WTC11 (cell line): ENCODE results near the gene MICAL2. TPM values are rescaled to one million over a fixed set of nuclear protein-coding genes. Genes with fewer than 3 reads are reported as not detected.

Source experiments
- ATAC-seq: fragments of 200-7000 bp; cut with Tn5 transposase; 2 replicates; pipeline ENCODE4 v1.10.0; 2021; ENCODE audit warnings: mild to moderate bottlenecking, moderate library complexity
- CTCF ChIA-PET: fragments of 300-600 bp; sonication (Branson Sonifier 250); formaldehyde crosslinking; loops from one replicate; lab custom pipeline; 2021; ENCODE audit warnings: antibody characterized with exemption; lab: Charles Lee
- POLR2A ChIA-PET: fragments of 350-600 bp; sonication (Branson Sonifier 250); formaldehyde crosslinking; loops from one replicate; lab custom pipeline; 2021; ENCODE audit warnings: antibody characterized with exemption; lab: Charles Lee
- DNase-seq: peaks from one replicate; pipeline ENCODE4 v3.0.0; 2021; ENCODE audit warnings: low spot score
- H3K27ac Mint-ChIP-seq: 2 replicates; pipeline ENCODE4 v1.8.0; 2021; ENCODE audit warnings: mixed read lengths
- H3K27me3 Mint-ChIP-seq: 2 replicates; pipeline ENCODE4 v1.8.0; 2021; ENCODE audit warnings: low read depth, mild to moderate bottlenecking, moderate library complexity, mixed read lengths
- H3K36me3 Mint-ChIP-seq: 2 replicates; pipeline ENCODE4 v1.8.0; 2021; ENCODE audit warnings: mixed read lengths
- H3K4me1 Mint-ChIP-seq: 2 replicates; pipeline ENCODE4 v1.8.0; 2022; ENCODE audit warnings: mixed read lengths
- H3K4me3 Mint-ChIP-seq: 2 replicates; pipeline ENCODE4 v1.8.0; 2021; ENCODE audit warnings: mild to moderate bottlenecking, moderate library complexity, mixed read lengths
- H3K9me3 Mint-ChIP-seq: 2 replicates; pipeline ENCODE4 v1.8.0; 2021; ENCODE audit warnings: mixed read lengths
- AFF4 ChIP-seq: sonication (generic); formaldehyde crosslinking; IDR thresholded peaks from 2 replicates; pipeline ENCODE4 v1.8.1; 2023; ENCODE audit warnings: mild to moderate bottlenecking, missing genetic modification reagents, borderline replicate concordance
- CBFB ChIP-seq: sonication (generic); formaldehyde crosslinking; IDR thresholded peaks from 2 replicates; pipeline ENCODE4 v1.8.1; 2022; ENCODE audit warnings: mild to moderate bottlenecking, low read depth, missing genetic modification reagents
- CREM ChIP-seq: sonication (generic); formaldehyde crosslinking; IDR thresholded peaks from 2 replicates; pipeline ENCODE4 v1.8.1; 2022; ENCODE audit warnings: mild to moderate bottlenecking, missing genetic modification reagents, moderate library complexity
- E2F5 ChIP-seq: sonication (generic); formaldehyde crosslinking; IDR thresholded peaks from 2 replicates; pipeline ENCODE4 v1.8.1; 2022; ENCODE audit warnings: mild to moderate bottlenecking, moderate library complexity, missing genetic modification reagents
- FOXK1 ChIP-seq: sonication (generic); formaldehyde crosslinking; IDR thresholded peaks from 2 replicates; pipeline ENCODE4 v1.8.0; 2022; ENCODE audit warnings: mild to moderate bottlenecking, moderate library complexity, missing genetic modification reagents
- FOXP1 ChIP-seq: sonication (generic); formaldehyde crosslinking; IDR thresholded peaks from 2 replicates; pipeline ENCODE4 v1.8.0; 2022; ENCODE audit warnings: missing genetic modification reagents, mild to moderate bottlenecking, moderate library complexity, borderline replicate concordance
- FOXP4 ChIP-seq: sonication (generic); formaldehyde crosslinking; IDR thresholded peaks from 2 replicates; pipeline ENCODE4 v1.8.0; 2022; ENCODE audit warnings: mild to moderate bottlenecking, missing genetic modification reagents
- GRHL2 ChIP-seq: fragments of 250-450 bp; sonication (Bioruptor Pico); IDR thresholded peaks from 2 replicates; pipeline ENCODE4 v1.8.0; 2022; ENCODE audit warnings: mild to moderate bottlenecking, moderate library complexity; ENCODE audit not compliant: insufficient replicate concordance, severe bottlenecking
- HMGXB4 ChIP-seq: sonication (generic); formaldehyde crosslinking; IDR thresholded peaks from 2 replicates; pipeline ENCODE4 v1.8.1; 2023; ENCODE audit warnings: mild to moderate bottlenecking, moderate library complexity, missing genetic modification reagents
- JUN ChIP-seq: sonication (generic); formaldehyde crosslinking; IDR thresholded peaks from 2 replicates; pipeline ENCODE4 v1.8.0; 2023; ENCODE audit warnings: mild to moderate bottlenecking, missing genetic modification reagents
- NFATC4 ChIP-seq: fragments of 250-450 bp; sonication (Bioruptor Pico); IDR thresholded peaks from 2 replicates; pipeline ENCODE4 v1.9.0; 2021; ENCODE audit warnings: mild to moderate bottlenecking
- NFE2L1 ChIP-seq: sonication (generic); formaldehyde crosslinking; IDR thresholded peaks from 2 replicates; pipeline ENCODE4 v1.8.1; 2023; ENCODE audit warnings: missing genetic modification reagents
- TEAD1 ChIP-seq: sonication (generic); formaldehyde crosslinking; IDR thresholded peaks from 2 replicates; pipeline ENCODE4 v1.8.0; 2022; ENCODE audit warnings: mild to moderate bottlenecking, missing genetic modification reagents
- TP53 ChIP-seq: sonication (generic); formaldehyde crosslinking; IDR thresholded peaks from 2 replicates; pipeline ENCODE4 v1.8.1; 2023; ENCODE audit warnings: mild to moderate bottlenecking, missing genetic modification reagents
- USF2 ChIP-seq: sonication (generic); formaldehyde crosslinking; IDR thresholded peaks from 2 replicates; pipeline ENCODE4 v1.8.1; 2023; ENCODE audit warnings: mild to moderate bottlenecking, missing genetic modification reagents, moderate library complexity
- ZNF317 ChIP-seq: sonication (generic); formaldehyde crosslinking; IDR thresholded peaks from 2 replicates; pipeline ENCODE4 v1.8.1; 2023; ENCODE audit warnings: low read depth, mild to moderate bottlenecking, moderate library complexity, missing genetic modification reagents, borderline replicate concordance
- ZNF396 ChIP-seq: fragments of 250-450 bp; sonication (Bioruptor Pico); IDR thresholded peaks from 2 replicates; pipeline ENCODE4 v1.8.0; 2021; ENCODE audit warnings: mild to moderate bottlenecking, moderate library complexity, borderline replicate concordance
- ZNF512 ChIP-seq: sonication (generic); formaldehyde crosslinking; IDR thresholded peaks from 2 replicates; pipeline ENCODE4 v1.8.1; 2022; ENCODE audit warnings: missing genetic modification reagents, borderline replicate concordance
- total RNA-seq: library from RNA; stranded (reverse); gene quantifications from 3 replicates; pipeline ENCODE4 v1.2.3, GENCODE V29; 2021

MICAL2 gene
- total RNA-seq, 1 experiment from 2014 or later: 3.1 TPM

GRCh38 chr11:12174128-12174476, 63.7 kb downstream of the MICAL2 start (continued):
- no peak for TF ChIP-seq FOXP1 (CRISPR knock-in tag)
- TF ChIP-seq FOXK1 (CRISPR knock-in tag): no peak
- TF ChIP-seq GRHL2 (CRISPR knock-in tag): no peak
- no peak for TF ChIP-seq TEAD1 (CRISPR knock-in tag)

GRCh38 chr11:12174477-12175143, 64.2 kb downstream of the MICAL2 start:
- peaks cover 3% of the 10 kb centered on the region for H3K9me3 Mint-ChIP-seq
- no peak for ATAC-seq
- POLR2A ChIA-PET: no interaction called here
- CTCF ChIA-PET: no interaction called here
- H3K27me3 Mint-ChIP-seq: no peaks in the 10 kb centered on the region
- H3K4me3 Mint-ChIP-seq: no peak overlapping the region
- peaks cover 11% of the 10 kb centered on the region for H3K4me1 Mint-ChIP-seq
- no peaks in the 10 kb centered on the region for H3K36me3 Mint-ChIP-seq
- no peak overlapping the region for H3K27ac Mint-ChIP-seq
- DNase-seq: no peak
- TF ChIP-seq NFATC4 (CRISPR knock-in tag) (no peak), ZNF396 (CRISPR knock-in tag) (no peak), NFE2L1 (CRISPR knock-in tag) (no peak), ZNF317 (CRISPR knock-in tag) (no peak), USF2 (no peak), E2F5 (CRISPR knock-in tag) (no peak), FOXP4 (no peak), ZNF512 (CRISPR knock-in tag) (no peak)

- no peak for ATAC-seq
- Mint-ChIP-seq H3K27ac (no peak overlapping the region), H3K4me1 (peaks cover 11% of the 10 kb centered on the region), H3K9me3 (peaks cover 3% of the 10 kb centered on the region)
- CTCF ChIA-PET: no interaction called here
- TF ChIP-seq CBFB (CRISPR knock-in tag): no peak
- TF ChIP-seq, all 79 proteins: peak for 0
- no peaks in the 10 kb centered on the region for H3K36me3 Mint-ChIP-seq
- POLR2A ChIA-PET: no interaction called here
- no peak overlapping the region for H3K4me3 Mint-ChIP-seq
- DNase-seq: no peak
- H3K27me3 Mint-ChIP-seq: no peaks in the 10 kb centered on the region
These were observed 65.4 kb downstream of the MICAL2 start for GRCh38 chr11:12175694-12176241.

GRCh38 chr11:12176410-12176809, 66.0 kb downstream of the MICAL2 start:
- ATAC-seq (no peak), DNase-seq (no peak)
- ChIA-PET POLR2A (no interaction called here), CTCF (no interaction called here)
- H3K4me1 Mint-ChIP-seq: peaks cover 11% of the 10 kb centered on the region
- H3K27ac Mint-ChIP-seq: no peak overlapping the region
- no peak overlapping the region for H3K4me3 Mint-ChIP-seq
- H3K27me3 Mint-ChIP-seq: no peaks in the 10 kb centered on the region
- no peaks in the 10 kb centered on the region for H3K36me3 Mint-ChIP-seq
- H3K9me3 Mint-ChIP-seq: peaks cover 1% of the 10 kb centered on the region
- TF ChIP-seq JUN (CRISPR knock-in tag) (no peak), CREM (no peak), AFF4 (CRISPR knock-in tag) (no peak), HMGXB4 (CRISPR knock-in tag) (no peak), TP53 (CRISPR knock-in tag) (no peak)
